H1 (cell line): Measurements from ENCODE around the gene SPDYE1.

Experiments used
- BACH1 ChIP-seq: IDR thresholded peaks from 2 replicates; pipeline ENCODE4 v1.6.1; 2012; ENCODE audit warnings: low read length, improper control_type of control experiment
- POLR2A ChIP-seq, 2 experiments: IDR thresholded peaks; 1 replicate in 1 of 2; 2 replicates in 1 of 2; pipeline ENCODE4 v1.6.1; 2011; ENCODE audit warnings: low read depth in 2 of 2, low read length in 2 of 2, mild to moderate bottlenecking in 2 of 2; ENCODE audit errors: control extremely low read depth in 1 of 2
- TF ChIP-seq, protein P1 (sequence below), 3 experiments: IDR thresholded peaks; 1 replicate in 2 of 3; 2 replicates in 1 of 3; pipeline versions ENCODE4 v1.5.1 to v1.6.1; 2011; ENCODE audit warnings: low read length in 3 of 3, mild to moderate bottlenecking in 3 of 3, inconsistent platforms in 2 of 3, low read depth in 1 of 3, moderate library complexity in 1 of 3; ENCODE audit not compliant: insufficient read depth in 1 of 3; ENCODE audit errors: control extremely low read depth in 1 of 3

- TF ChIP-seq, protein P1, sequence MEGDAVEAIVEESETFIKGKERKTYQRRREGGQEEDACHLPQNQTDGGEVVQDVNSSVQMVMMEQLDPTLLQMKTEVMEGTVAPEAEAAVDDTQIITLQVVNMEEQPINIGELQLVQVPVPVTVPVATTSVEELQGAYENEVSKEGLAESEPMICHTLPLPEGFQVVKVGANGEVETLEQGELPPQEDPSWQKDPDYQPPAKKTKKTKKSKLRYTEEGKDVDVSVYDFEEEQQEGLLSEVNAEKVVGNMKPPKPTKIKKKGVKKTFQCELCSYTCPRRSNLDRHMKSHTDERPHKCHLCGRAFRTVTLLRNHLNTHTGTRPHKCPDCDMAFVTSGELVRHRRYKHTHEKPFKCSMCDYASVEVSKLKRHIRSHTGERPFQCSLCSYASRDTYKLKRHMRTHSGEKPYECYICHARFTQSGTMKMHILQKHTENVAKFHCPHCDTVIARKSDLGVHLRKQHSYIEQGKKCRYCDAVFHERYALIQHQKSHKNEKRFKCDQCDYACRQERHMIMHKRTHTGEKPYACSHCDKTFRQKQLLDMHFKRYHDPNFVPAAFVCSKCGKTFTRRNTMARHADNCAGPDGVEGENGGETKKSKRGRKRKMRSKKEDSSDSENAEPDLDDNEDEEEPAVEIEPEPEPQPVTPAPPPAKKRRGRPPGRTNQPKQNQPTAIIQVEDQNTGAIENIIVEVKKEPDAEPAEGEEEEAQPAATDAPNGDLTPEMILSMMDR (IDR thresholded peaks at IDR 0.05; ENCODE audit: control extremely low read depth in 1 of 3, insufficient read depth in 1 of 3, low read depth in 1 of 3, low read length in 3 of 3): no peak
- TF ChIP-seq BACH1 (no peak), POLR2A (IDR thresholded peaks at IDR 0.05; ENCODE audit: control extremely low read depth in 1 of 2, low read depth in 2 of 2, low read length in 2 of 2) (no peak)
Measured at GRCh38 chr7:44045226-44046014, 47.7 kb downstream of the SPDYE1 start.
